Uterus (tissue), 4 donors: ENCODE data around the gene ATP7B. TPM values are rescaled to one million over a fixed set of nuclear protein-coding genes. Genes with fewer than 3 reads are reported as not detected.
"Not testable (repeated sequence)": the region's sequence is repeated elsewhere in the genome, so short reads cannot be mapped to it uniquely, and the experiment has no call there.

Source experiments
- DNase-seq, 2 donors: peaks; one replicate each; pipeline ENCODE4 v3.0.0-alpha.2; 2019 to 2020
- H3K27ac ChIP-seq, 2 donors: fragments of 200-600 bp; sonication (generic); 1 replicate in 1 of 2; 2 replicates in 1 of 2; pipeline ENCODE4 v1.5.1; 2016 to 2018
- H3K27me3 ChIP-seq, 2 donors: fragments of 200-600 bp; sonication (generic); one replicate each; pipeline ENCODE4 v1.5.1; 2018 to 2019; ENCODE audit warnings: control low read depth in 1 of 2
- H3K36me3 ChIP-seq, 2 donors: fragments of 200-600 bp; sonication (generic); one replicate each; pipeline ENCODE4 v1.5.1; 2019; ENCODE audit warnings: control low read depth in 1 of 2
- H3K4me1 ChIP-seq, 2 donors: fragments of 200-600 bp; sonication (generic); one replicate each; pipeline ENCODE4 v1.5.1; 2018 to 2019; ENCODE audit warnings: control low read depth in 1 of 2
- H3K4me3 ChIP-seq, 2 donors: fragments of 200-600 bp; sonication (generic); 1 replicate in 1 of 2; 2 replicates in 1 of 2; pipeline ENCODE4 v1.5.1; 2018 to 2019; ENCODE audit warnings: mild to moderate bottlenecking in 1 of 2
- H3K9me3 ChIP-seq, 2 donors: fragments of 200-600 bp; sonication (generic); one replicate each; pipeline ENCODE4 v1.5.1; 2019; ENCODE audit warnings: control low read depth in 1 of 2
- POLR2A ChIP-seq, 2 donors: fragments of 450-650 bp; IDR thresholded peaks; one replicate each; pipeline ENCODE4 v1.6.1; 2016; ENCODE audit warnings: antibody characterized with exemption in 2 of 2, mild to moderate bottlenecking in 1 of 2, moderate library complexity in 1 of 2
- intact Hi-C: fragments of 100-400 bp; cut with DNase I; formaldehyde crosslinking; loops from one replicate; pipeline ENCODE4 v1.15.1; 2023; ENCODE audit warnings: low total_unique reads
- total RNA-seq, 4 donors: library from RNA; depleted of rRNA in 3 of 4; stranded (reverse); fragments of >200 nt in 3 of 4; gene quantifications; one replicate each; pipeline versions ENCODE4 v1.1.0 to v1.2.4, GENCODE V29; 2014 to 2023
- TF ChIP-seq, protein P1 (sequence below), 4 experiments: fragments of 200-600 bp in 2 of 4; fragments of 450-650 bp in 2 of 4; sonication (generic) in 2 of 4; IDR thresholded peaks; one replicate each; pipeline ENCODE4 v1.5.1; 2016 to 2019; ENCODE audit warnings: antibody characterized with exemption in 4 of 4, mild to moderate bottlenecking in 2 of 4, moderate library complexity in 1 of 4
- donor health status: DM: yes; HTN: yes; CAD: no.

ATP7B gene
- total RNA-seq, 4 donors from 2014 or later, result 9.2 to 16.2 (median 9.9) TPM

- Histone ChIP-seq H3K4me3 (no peak overlapping the region), H3K9me3 (no peaks in the 10 kb centered on the region), H3K27me3 (no peaks in the 10 kb centered on the region), H3K27ac (no peak overlapping the region), H3K36me3 (no peaks in the 10 kb centered on the region), H3K4me1 (no peaks in the 10 kb centered on the region)
- TF ChIP-seq, protein P1, sequence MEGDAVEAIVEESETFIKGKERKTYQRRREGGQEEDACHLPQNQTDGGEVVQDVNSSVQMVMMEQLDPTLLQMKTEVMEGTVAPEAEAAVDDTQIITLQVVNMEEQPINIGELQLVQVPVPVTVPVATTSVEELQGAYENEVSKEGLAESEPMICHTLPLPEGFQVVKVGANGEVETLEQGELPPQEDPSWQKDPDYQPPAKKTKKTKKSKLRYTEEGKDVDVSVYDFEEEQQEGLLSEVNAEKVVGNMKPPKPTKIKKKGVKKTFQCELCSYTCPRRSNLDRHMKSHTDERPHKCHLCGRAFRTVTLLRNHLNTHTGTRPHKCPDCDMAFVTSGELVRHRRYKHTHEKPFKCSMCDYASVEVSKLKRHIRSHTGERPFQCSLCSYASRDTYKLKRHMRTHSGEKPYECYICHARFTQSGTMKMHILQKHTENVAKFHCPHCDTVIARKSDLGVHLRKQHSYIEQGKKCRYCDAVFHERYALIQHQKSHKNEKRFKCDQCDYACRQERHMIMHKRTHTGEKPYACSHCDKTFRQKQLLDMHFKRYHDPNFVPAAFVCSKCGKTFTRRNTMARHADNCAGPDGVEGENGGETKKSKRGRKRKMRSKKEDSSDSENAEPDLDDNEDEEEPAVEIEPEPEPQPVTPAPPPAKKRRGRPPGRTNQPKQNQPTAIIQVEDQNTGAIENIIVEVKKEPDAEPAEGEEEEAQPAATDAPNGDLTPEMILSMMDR (IDR thresholded peaks at IDR 0.05), result no peak
- TF ChIP-seq POLR2A (IDR thresholded peaks at IDR 0.05), result no peak
- intact Hi-C loops, result no loop called here
- DNase-seq, result no peak
Observed at GRCh38 chr13:51914137-51914493, 97.1 kb downstream of the ATP7B start.

DNA sequence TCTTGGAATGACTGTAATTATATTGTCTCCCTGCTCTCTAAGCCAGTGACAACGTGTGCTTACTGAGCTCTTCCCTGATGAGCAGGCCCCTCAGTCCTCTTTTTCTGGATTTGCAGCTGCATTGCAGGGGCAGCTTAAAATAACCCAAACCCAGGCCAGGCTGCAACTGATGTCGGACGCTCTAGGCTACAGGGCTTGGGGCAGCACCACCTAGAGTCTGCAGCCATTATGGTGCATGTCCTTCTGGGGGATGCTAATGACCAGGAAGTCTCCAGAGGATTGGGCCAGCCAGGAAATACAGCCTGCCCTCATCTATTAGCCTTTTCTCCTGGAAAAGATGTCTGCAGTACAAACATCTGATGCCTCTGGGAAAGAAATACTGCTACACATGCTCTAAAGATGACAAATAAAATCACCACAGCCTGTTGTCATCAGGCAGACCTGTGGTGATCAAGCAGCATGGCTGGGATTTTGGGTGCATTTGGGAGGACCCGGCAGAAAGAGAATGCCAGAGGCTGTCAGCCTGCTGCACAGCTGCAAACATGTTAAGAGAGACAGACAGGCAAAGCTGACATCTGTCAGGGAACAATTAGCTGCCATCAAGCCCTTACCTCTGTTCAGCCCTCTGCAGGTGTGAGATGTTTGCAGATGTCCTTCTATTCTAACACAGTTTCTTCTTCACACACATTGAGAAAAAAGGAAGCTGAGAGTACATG, 97.7 kb downstream of the ATP7B start:
- no peaks in the 10 kb centered on the region for H3K9me3 ChIP-seq
- no peak for DNase-seq
- intact Hi-C loops, result no loop called here
- TF ChIP-seq POLR2A (IDR thresholded peaks at IDR 0.05), result no peak
- TF ChIP-seq, protein P1 (IDR thresholded peaks at IDR 0.05), result no peak
- H3K27me3 ChIP-seq, result no peaks in the 10 kb centered on the region
- no peaks in the 10 kb centered on the region for H3K4me1 ChIP-seq
- no peak overlapping the region for H3K4me3 ChIP-seq
- no peaks in the 10 kb centered on the region for H3K36me3 ChIP-seq
- H3K27ac ChIP-seq, result no peak overlapping the region

GRCh38 chr13:51912511-51913225, 98.6 kb downstream of the ATP7B start:
- TF ChIP-seq POLR2A (IDR thresholded peaks at IDR 0.05), result no peak
- TF ChIP-seq, protein P1 (IDR thresholded peaks at IDR 0.05), result no peak
- Histone ChIP-seq H3K27me3 (no peaks in the 10 kb centered on the region), H3K4me3 (no peak overlapping the region), H3K4me1 (no peaks in the 10 kb centered on the region), H3K9me3 (no peaks in the 10 kb centered on the region), H3K36me3 (no peaks in the 10 kb centered on the region), H3K27ac (no peak overlapping the region)
- DNase-seq, result no peak
- intact Hi-C loops, result no loop called here

- H3K4me3 ChIP-seq, result no peak overlapping the region
- no peaks in the 10 kb centered on the region for H3K36me3 ChIP-seq
- H3K4me1 ChIP-seq, result no peaks in the 10 kb centered on the region
- TF ChIP-seq, protein P1 (IDR thresholded peaks at IDR 0.05), result peak in 1 of 4 experiments; percentile 5
- no peak for TF ChIP-seq POLR2A (IDR thresholded peaks at IDR 0.05)
- DNase-seq, result no peak
- H3K27ac ChIP-seq, result no peak overlapping the region
- no peaks in the 10 kb centered on the region for H3K9me3 ChIP-seq
- intact Hi-C loops, result no loop called here
- H3K27me3 ChIP-seq, result no peaks in the 10 kb centered on the region
Observed at GRCh38 chr13:51912091-51912490, 99.2 kb downstream of the ATP7B start.

DNA sequence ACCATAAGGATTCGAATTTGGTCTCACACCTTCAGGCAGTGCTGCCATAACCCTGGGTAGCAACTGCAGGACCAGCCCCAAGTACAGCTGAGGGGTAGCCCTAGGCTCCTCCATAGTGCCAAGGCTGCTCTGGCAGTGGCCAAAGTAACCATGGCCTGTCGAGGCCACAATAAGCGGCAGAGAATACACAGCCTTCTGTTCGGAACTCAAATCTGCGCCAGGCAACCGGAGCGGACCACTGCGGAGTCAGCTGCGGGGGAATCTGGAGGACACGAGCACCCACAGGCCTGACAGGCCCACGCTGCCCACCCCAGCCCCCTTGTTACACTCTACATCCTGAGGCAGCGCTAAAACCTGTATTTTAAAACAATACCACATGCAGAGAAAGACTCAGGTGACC, 100.7 kb downstream of the ATP7B start:
- Histone ChIP-seq H3K4me1 (no peaks in the 10 kb centered on the region), H3K27me3 (no peaks in the 10 kb centered on the region), H3K4me3 (no peak overlapping the region), H3K9me3 (no peaks in the 10 kb centered on the region), H3K27ac (no peak overlapping the region), H3K36me3 (no peaks in the 10 kb centered on the region)
- no peak for DNase-seq
- intact Hi-C loops, result no loop called here
- TF ChIP-seq POLR2A (IDR thresholded peaks at IDR 0.05), result no peak
- TF ChIP-seq, protein P1 (IDR thresholded peaks at IDR 0.05), result no peak

- H3K4me1 ChIP-seq, H3K27me3 ChIP-seq, H3K27ac ChIP-seq, H3K36me3 ChIP-seq, DNase-seq, H3K4me3 ChIP-seq, H3K9me3 ChIP-seq, intact Hi-C loops: not testable (repeated sequence)
Observed at GRCh38 chr13:51909265-51909664, 102.0 kb downstream of the ATP7B start.
